CD4-positive, alpha-beta T cell treated with Interleukin-17A for 4 hours (primary cell): ENCODE results near the gene CBR3.

ENCODE experiments used
- DNase-seq: peaks from one replicate; pipeline ENCODE4 v3.0.0-alpha.2; 2020; ENCODE audit warnings: mixed read lengths

The CBR3 gene

DNA sequence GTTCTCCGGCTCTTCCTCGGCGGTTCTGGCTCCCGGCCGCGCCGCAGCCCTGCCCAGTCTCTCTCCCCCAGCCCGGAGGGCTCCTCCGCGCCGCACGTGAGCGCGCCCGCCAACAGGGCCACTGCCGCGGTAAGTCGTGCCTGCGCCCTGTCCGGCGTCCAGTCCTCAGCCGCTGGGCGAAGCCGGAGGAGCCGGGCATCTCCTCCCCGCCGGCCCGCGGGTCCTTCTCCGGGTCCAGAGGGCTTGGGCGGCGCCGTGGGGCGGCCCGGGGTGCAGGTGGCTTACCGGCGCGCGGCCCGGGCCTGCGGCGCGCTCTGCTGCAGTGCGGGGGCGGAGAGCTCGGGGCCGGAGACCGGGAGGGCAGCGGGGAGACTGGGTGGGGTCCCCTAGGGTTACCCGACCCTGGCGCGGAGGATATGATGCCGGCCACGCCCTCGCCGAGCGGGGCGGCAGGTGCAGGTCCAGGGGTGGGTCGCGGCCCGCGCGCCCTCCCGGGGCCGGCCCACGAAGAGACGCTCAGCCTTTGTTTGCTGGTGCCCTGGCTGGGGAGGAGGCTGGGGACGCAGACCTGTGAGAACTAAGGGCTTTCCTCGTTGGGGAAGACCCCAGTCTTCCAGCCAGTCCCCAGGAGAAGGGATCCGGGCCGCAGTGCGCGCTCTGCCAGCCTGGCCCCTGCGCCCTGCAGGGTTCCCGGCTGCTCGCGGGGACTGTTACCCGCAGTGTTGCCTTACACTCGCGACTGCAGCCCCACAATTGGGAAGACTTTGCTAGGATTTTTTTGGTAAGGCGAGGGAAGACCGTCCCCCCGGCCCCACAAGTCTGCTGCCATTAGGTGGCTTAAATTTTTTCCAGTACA is 22.2 kb downstream of the CBR3 start, which contains the start of gene DOP1B:
TSS of gene DOP1B (plus strand) at position 10 of the 856 bp plus-strand sequence. CDS start 7,910 bp downstream, outside the sequence.
- DNase-seq: peak; percentile 51

DNA sequence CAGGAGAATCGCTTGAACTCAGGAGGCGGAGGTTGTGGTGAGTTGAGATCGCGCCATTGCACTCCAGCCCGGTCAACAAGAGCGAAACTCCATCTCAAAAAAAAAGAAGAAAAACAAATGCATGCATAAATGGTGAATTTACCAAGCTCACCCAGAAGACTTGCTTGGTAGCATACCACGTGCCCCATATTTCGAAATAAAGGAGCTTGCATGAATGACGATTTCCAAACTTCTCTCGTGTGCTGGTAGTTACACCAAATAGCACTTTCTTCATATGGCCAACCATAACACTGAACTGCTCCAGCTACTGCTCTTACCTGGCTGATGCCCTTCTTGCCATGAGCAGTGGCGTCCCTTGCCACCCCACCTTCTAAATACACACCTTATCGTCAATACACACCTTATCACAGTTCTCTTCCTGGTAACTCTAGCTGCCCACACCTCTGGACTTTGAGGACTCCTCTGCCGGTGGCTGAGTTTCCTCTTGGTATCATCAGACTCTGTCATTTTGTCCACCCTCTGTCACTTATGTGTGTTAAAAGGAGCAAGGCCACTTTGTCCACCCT is 24.6 kb downstream of the CBR3 start:
- DNase-seq: no peak

- DNase-seq: no peak
Measured at GRCh38 chr21:36160850-36161178, 25.9 kb downstream of the CBR3 start.

DNA sequence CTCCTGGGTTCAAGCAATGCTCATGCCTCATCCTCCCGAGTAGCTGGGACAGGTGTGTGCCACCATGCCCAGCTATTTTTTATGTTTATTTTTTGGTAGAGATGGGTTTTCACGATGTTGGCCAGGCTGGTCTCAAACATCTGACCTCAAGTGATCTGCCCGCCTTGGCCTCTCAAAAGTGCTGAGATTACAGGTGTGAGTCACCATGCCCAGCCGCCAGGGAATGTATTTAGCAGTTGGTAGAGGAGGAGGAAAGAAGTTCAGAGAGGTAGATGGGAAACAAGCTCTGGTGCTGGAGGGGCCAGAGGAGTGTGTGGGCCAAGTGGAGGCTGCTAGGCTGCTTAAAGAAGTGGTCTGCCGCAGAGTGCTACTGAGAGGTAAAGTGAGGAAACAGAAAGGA is 27.8 kb downstream of the CBR3 start:
- no peak for DNase-seq

GRCh38 chr21:36163750-36164741 is 29.2 kb downstream of the CBR3 start:
- DNase-seq: no peak

DNA sequence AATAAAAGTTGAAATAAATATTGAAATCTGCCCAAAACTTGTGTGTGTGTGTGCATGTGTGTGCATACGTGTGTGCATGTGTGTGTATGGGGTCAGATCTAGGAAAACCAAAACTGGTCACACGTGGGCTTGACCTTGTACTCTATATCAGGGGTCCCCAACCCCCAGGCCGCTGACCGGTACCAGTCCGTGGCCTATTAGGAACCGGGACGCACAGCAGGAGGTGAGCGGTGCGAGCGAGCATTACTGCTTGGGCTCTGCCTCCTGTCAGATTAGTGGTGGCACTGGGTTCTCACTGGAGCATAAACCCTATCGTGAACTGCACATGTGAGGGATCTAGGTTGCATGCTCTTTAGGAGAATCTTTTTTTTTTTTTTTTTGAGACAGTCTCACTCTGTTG is 30.5 kb downstream of the CBR3 start:
- no peak for DNase-seq

GRCh38 chr21:36166705-36167104 is 31.8 kb downstream of the CBR3 start:
- no peak for DNase-seq

- DNase-seq: no peak
Measured at GRCh38 chr21:36167541-36167940, 32.7 kb downstream of the CBR3 start.

- DNase-seq: no peak
Measured at GRCh38 chr21:36169470-36170128, 34.7 kb downstream of the CBR3 start.

GRCh38 chr21:36170823-36171222 is 35.9 kb downstream of the CBR3 start:
- DNase-seq: no peak

DNA sequence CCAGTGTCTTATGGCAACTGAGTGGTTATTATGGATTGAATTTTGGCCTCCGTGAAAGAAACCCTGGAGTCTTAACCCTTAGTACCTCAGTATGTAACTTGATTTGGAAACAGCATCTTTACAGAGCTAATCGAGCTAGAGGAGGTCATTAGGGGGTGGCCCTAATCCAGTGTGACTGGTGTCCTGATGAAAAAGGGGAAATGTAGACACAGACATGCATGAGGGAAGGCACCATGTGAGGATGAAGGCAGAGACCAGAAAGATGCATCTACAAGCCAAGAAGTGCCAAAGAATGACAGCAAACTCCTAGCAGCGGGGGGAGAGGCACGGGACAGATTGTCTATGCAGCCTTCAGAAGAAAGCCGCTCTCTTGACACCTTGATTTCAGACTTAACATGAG is 36.5 kb downstream of the CBR3 start:
- no peak for DNase-seq

GRCh38 chr21:36171741-36172331 is 37.0 kb downstream of the CBR3 start:
- DNase-seq: no peak

DNA sequence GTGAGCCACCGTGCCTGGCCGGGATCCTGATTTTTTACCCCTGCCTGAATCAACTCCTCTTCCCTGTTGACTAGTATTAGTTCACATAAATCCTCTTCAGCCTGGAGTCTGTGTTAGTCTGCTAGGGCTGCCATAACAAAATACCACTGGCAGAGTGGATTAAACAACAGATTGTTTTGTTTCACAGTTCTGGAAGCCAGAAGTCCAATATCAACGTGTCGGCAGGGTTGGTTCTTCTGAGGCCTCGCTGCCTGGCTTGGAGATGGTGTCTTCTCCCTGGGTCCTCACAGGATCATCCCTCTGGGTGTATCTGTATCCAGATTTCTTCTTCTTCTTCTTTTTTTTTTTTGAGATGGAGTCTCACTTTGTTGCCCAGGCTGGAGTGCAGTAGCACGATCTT is 39.9 kb downstream of the CBR3 start:
- DNase-seq: no peak

GRCh38 chr21:36175771-36176565 is 41.1 kb downstream of the CBR3 start:
- peak; percentile 15 for DNase-seq

- no peak for DNase-seq
Measured at GRCh38 chr21:36178349-36178748, 43.5 kb downstream of the CBR3 start.

DNA sequence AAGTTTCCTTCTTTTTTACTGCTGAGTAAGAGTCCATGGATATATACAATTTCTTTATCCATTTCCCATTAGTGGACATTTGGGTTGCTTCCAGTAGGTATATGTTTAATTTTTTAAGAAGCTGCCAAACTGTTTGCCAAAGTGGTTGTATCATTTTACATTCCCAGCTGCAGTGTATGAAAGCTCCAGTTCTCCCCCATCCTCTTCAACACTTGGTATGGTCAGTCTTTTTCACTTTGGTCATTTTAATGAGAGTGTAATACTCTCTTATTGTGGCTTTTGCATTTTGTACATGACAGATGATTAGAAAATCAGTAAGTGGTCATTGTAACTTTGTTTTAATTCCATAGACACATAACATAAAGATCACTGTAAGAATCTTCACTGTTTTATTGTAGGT is 44.3 kb downstream of the CBR3 start:
- DNase-seq: no peak

DNA sequence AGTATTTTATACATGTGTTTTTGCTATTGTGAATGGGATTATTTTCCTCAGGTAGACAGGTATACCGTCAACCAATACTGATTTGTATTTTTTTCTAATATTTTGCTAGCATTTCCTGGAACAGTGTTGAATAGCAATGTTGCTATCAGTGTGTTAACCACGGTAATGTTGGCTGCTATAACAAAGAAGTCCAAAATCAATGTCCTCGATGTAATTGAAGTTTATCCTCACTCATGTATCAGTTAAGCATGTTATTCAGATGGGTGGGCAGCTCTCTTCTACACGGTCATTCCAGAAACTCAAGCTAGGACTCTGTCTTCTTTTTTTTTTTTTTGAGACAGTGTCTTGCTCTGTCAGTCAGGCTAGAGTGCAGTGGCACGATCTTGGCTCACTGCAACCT is 46.1 kb downstream of the CBR3 start:
- no peak for DNase-seq

GRCh38 chr21:36183144-36183795 is 48.4 kb downstream of the CBR3 start:
- no peak for DNase-seq

GRCh38 chr21:36184545-36184944 is 49.7 kb downstream of the CBR3 start:
- no peak for DNase-seq

- no peak for DNase-seq
Measured at GRCh38 chr21:36185523-36185922, 50.6 kb downstream of the CBR3 start.

GRCh38 chr21:36186081-36186480 is 51.2 kb downstream of the CBR3 start:
- DNase-seq: no peak
